Measurements from ENCODE around the gene SPATA45. TPM values are rescaled to one million over a fixed set of nuclear protein-coding genes. Genes with fewer than 3 reads are reported as not detected.

Gene SPATA45
- not detected in 2 replicates for total RNA-seq

GRCh38 chr1:212847549-212847948 lies at the start of gene SPATA45:
TSS of gene SPATA45 (minus strand) at chr1:212847649. CDS start at chr1:212836149, 11,500 bp downstream.

DNA sequence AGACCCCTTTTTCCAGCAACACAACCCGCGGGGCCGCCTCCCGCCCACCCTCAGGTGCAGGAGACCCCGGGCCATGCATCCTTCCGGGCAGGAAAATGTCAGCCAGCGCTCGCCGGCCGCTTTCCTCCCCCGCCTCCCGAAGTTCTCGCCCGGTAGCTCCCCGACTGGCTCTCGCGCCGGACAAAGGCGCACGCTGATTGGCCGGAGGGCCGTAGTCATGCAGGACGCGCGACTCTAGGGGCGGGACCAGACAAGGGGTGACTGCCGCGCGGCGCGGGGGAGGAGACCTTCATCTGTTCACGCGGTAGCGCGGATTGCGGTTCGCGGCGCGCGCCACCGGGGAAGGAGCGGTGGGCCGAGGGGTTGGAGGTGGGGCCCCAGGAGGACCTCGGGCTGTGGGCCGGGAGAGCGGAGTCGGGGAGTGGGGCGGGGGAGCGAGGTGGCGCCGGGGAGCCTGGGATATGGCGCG lies 10.6 kb upstream of the SPATA45 start, which contains the start of gene FLVCR1:
Gene FLVCR1, plus strand, starts transcription at position 284 of the 469 bp plus-strand sequence. Its CDS starts 178 bp downstream, at position 462.

GRCh38 chr1:212791676-212792395 lies 55.6 kb downstream of the SPATA45 start, which contains the start of the genes NSL1 and TATDN3:
TSS of gene NSL1 (minus strand) at chr1:212791777. CDS start at chr1:212791763, 14 bp downstream.
TSS of gene TATDN3 (plus strand) at chr1:212791894. CDS start at chr1:212791922, 28 bp downstream.

Other genes starting within 250 kb of the SPATA45 start
- gene ATF3, start 238.9 kb downstream of the SPATA45 start, total RNA-seq = 1.7 and 2.9 TPM in 2 replicates
- gene BATF3, start 147.8 kb downstream of the SPATA45 start, total RNA-seq = not detected in 2 replicates
- 17.8 and 22.0 TPM in 2 replicates for gene NSL1, start 55.9 kb downstream of the SPATA45 start, total RNA-seq
- gene TATDN3, start 55.8 kb downstream of the SPATA45 start, total RNA-seq = 12.6 and 16.3 TPM in 2 replicates
- gene FLVCR1, start 10.6 kb upstream of the SPATA45 start, total RNA-seq = 4.6 and 6.8 TPM in 2 replicates
- gene VASH2, start 102.9 kb upstream of the SPATA45 start, total RNA-seq = 0.05 and 0.49 TPM in 2 replicates
- gene ANGEL2, start 168.2 kb upstream of the SPATA45 start, total RNA-seq = 19.5 and 23.1 TPM in 2 replicates
- 7.2 and 10.0 TPM in 2 replicates for gene RPS6KC1, start 203.6 kb upstream of the SPATA45 start, total RNA-seq